NCI-H446 (cell line): ENCODE results near the gene BID.
"Not testable (repeated sequence)": the region's sequence is repeated elsewhere in the genome, so short reads cannot be mapped to it uniquely, and the experiment has no call there.

ENCODE experiments used
- DNase-seq, 2 experiments: peaks; one replicate each; lab custom pipeline; 2025; lab: John Stamatoyannopoulos, UW

BID gene

DNA sequence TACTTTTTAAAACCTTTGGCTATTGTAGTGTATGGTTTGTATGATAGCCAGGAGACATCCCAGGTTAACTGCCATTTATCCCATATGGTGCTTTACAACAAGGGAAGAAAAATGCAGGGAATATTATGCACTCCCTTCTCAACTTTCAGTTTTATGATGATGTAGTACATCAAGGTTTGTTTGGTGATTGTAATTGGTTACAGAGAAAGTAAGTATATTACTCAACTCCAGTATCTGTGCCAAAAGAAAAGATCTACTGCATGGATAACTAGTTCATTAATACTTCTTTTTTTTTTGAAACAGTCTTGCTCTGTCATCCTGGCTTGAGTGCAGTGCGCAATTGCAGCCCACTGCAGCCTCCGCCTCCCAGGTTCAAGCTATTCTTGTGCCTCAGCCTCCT, 70.5 kb downstream of the BID start:
- DNase-seq: no peak

DNA sequence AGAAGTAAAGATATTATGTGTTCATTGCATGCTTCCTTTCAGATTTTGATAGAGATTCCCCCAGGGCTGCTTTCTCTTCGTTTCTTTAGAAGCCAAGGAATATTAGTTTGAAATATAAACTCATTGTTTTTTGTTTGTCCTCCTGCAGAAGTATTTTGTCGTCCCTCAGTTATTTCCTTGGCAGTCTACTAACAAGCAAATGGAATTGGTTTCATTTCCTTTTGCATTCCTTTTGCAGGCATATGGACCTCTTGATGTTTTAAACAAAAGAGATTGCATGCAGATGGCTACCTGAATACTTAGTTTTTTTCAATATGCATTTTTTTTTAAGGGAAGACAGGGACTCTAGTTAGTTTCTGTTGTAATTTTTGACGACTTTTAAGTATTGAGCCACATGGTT, 73.5 kb downstream of the BID start:
- DNase-seq: no peak

DNA sequence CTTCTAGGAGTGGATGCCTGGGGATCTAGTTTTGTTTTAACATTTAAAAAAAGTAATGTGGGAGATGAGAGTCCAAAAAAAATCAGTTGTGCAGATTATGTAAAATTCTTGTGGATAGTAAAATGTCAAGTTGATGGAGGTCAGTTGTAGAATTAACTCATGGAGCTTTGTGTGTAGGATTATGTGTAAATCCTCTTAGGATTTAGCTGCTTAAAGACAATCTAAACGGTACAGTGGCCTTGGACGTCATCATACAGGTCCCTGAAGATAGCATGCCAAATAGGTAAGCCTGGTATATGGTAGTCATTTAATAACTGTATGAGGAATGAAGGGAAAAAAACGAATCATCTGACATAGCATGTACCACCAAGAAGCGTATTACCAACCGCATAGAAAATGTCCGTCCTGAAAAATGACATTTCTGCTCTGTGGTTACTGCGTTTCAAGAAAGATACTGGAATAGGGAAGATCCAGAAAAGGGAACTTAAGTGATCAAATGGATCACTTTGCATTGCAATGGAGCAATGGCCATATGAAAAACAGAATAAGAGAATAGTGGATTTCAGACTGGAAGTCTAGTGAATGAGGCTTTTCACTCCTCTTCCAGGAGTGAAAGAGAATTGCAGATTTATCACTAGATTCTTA, 74.5 kb downstream of the BID start:
- no peak for DNase-seq

DNA sequence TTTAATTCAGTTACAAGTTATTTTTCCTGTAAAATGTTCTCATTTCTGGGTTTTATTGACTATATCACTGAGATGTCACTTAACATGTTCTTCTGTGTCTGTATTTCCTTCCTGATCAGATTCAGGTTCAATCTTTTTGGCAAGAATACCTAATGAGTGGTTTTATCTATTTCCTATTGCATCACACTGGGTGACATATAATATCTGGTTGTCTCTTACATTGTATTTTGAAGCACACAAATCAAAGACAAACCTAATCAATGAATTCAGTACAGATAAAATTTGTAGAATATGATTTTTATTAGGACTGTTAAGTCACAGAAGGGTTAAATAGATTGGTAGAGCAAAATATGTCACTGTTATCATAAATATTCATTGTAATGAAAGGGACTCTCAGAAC, 75.3 kb downstream of the BID start:
- no peak for DNase-seq

DNA sequence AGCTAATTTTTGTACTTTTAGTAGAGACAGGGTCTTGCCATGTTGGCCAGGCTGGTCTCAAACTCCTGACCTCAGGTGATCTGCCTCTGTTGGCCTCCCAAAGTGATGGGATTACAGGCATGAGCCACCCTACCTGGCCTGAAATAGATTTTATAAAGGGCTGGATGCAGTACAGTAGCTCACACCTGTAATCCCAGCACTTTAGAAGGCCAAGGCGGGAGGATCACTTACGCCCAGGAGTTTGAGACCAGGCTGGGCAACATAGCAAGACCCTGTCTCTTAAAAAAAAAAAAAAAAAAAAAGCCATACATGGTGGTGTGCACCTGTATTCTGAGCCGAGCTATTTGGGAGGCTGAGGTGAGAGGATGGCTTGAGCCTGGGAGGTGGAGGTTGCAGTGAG, 76.0 kb downstream of the BID start:
- not testable (repeated sequence) for DNase-seq

DNA sequence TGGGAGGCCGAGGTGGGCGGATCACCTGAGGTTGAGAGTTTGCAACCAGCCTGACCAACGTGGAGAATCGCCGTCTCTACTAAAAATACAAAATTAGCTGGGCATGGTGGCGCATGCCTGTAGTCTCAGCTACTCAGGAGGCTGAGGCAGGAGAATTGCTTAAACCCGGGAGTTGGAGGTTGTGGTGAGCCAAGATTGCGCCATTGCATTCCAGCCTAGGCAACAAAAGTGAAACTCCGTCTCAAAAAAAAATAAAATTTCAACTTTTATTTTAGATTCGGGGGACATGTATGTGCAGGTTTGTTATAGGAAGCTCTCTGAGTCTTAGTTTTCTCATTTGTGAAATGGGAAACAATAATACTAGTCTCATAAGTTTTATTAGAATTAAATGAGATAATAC, 77.1 kb downstream of the BID start:
- DNase-seq: not testable (repeated sequence)

DNA sequence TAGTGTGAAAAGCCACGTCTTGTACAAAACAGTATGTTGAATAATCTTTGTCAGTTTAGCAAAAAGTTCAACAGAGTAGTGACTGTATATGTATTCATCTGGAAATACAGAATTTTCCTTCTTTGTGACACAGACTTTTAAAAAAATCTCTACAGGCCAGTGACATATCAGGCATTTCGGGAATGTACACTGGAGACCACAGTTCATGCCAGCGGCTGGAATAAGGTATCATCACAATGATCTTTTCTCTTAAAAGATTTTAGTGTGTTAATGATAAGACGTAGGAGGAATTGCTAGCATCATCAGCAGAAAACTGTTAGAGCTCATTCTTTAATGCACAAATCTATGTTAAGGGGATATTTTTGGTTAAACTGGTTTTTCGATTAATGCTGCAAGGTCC, 78.3 kb downstream of the BID start:
- no peak for DNase-seq

DNA sequence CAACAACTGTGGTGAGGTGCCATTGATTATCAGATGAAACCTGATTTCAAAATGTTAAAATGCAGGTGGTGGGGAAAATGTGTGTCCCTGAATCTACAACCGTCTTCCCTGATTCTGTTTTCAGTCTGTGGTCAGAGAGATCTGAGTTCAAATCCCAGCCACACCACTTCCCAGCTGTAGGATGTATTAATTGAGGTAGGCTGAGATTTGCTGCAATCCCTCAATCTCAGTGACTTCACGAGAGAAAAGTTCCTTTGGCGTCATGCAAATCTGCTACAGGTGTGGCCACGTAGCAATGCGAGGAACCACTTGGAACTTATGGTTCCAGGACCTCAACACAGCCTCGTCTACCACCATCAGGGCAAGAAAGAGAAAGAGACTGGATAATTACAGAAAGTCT, 79.5 kb downstream of the BID start:
- DNase-seq: no peak

DNA sequence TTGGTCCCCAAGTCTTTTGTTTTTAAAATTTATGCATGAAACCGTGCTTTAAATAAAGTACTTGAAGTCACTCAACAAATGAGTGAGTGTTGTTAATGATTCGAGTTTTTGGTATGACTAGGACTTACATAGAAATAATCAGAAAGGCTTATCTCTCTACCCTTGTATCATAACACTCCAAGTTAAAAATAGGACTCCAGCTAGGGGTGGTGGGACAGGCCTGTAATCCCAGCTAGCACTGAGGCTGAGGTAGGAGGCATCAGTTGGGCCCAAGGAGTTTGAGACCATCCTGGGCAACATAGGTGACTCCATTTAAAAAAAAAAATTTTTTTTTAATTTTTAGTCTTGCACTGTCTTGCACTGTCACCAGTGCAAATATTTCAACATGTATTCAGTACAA, 80.1 kb downstream of the BID start:
- no peak for DNase-seq

DNA sequence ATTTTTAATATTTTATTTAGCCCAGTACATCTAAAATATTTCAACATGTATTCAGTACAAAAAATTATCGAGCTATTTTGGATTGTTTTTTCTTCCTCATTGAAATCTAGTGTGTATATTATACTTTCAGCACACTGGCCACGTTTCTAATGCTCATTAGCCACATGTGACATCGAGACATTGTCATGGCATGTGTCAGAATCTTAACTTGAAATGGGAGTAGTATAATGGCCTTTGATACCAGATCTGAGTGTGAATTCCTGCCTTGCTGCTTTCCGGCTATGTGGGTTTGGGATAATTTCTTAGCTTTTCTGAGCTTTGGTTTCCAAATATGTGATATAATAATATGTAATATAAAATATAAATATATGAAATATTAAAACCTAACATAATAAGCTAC, 81.4 kb downstream of the BID start:
- no peak for DNase-seq

DNA sequence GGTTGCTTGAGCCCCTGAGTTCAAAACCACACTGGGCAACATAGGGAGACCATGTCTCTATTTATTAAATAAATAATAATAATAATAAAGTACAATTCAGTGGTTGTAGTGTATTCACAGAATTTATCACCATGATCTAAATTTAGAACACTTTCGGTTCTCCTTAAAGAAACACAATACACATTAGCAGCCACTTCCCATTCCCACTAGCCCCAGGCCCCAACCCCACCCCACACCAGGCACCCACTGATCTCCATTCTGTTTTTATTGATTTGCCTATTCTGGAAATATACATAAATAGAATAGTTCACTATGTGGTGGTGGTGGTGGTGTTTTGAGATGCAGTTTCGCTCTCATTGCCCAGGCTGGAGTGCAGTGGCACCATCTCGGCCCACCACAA, 90.0 kb downstream of the BID start:
- no peak for DNase-seq
